ENCODE measurements around the gene TTI1.

- no peak for TF ChIP-seq CTCF (IDR thresholded peaks at IDR 0.05 in 2 of 3, conservative IDR thresholded peaks at IDR 0.05 in 1 of 3; ENCODE audit: borderline replicate concordance in 1 of 3, insufficient read depth in 1 of 3, low read depth in 2 of 3, low read length in 2 of 3)
- TF ChIP-seq EGR1 (IDR thresholded peaks at IDR 0.05; ENCODE audit: low read depth): no peak
- TF ChIP-seq POLR2A (IDR thresholded peaks at IDR 0.05; ENCODE audit: borderline replicate concordance, extremely low read depth, insufficient read depth, insufficient read length): no peak
- no peak for TF ChIP-seq CBX3 (IDR thresholded peaks at IDR 0.05; ENCODE audit: low read depth)
- no peak for TF ChIP-seq RAD21 (IDR thresholded peaks at IDR 0.05; ENCODE audit: low read depth)
- no peak for TF ChIP-seq REST (IDR thresholded peaks at IDR 0.05; ENCODE audit: low read depth)
Observed at GRCh38 chr20:37980876-37981275, 52.4 kb downstream of the TTI1 start.
